Renal cortical epithelial cell (primary cell): ENCODE measurements around the gene AP5B1. TPM values are rescaled to one million over a fixed set of nuclear protein-coding genes. Genes with fewer than 3 reads are reported as not detected.

Source experiments
- DNase-seq: peaks from one replicate; pipeline ENCODE4 v3.0.0-alpha.2; 2011; ENCODE audit warnings: low read depth
- total RNA-seq: library from RNA; depleted of rRNA; stranded (reverse); fragments of >200 nt; gene quantifications from 2 replicates; pipeline ENCODE4 v1.2.3, GENCODE V29; 2014

Gene AP5B1
- total RNA-seq: 10.6 and 17.2 TPM in 2 replicates

- DNase-seq: no peak
Measured at GRCh38 chr11:65780770-65781151, at the start of gene AP5B1. Gene AP5B1 (minus strand): TSS chr11:65780976. CDS start chr11:65780591, 385 bp downstream.

GRCh38 chr11:65829459-65829858, 48.7 kb upstream of the AP5B1 start:
- no peak for DNase-seq

- no peak for DNase-seq
Measured at GRCh38 chr11:65826984-65827735, 46.4 kb upstream of the AP5B1 start.

GRCh38 chr11:65822776-65823528, 42.2 kb upstream of the AP5B1 start:
- no peak for DNase-seq

- peak; percentile 23 for DNase-seq
Measured at GRCh38 chr11:65821107-65821506, 40.3 kb upstream of the AP5B1 start.

- peak; percentile 55 for DNase-seq
Measured at GRCh38 chr11:65817835-65818680, 37.3 kb upstream of the AP5B1 start.

GRCh38 chr11:65817312-65817834, 36.6 kb upstream of the AP5B1 start:
- DNase-seq: peak; percentile 11

GRCh38 chr11:65816696-65817095, 35.9 kb upstream of the AP5B1 start:
- DNase-seq: no peak

- DNase-seq: no peak
Measured at GRCh38 chr11:65814986-65815565, 34.3 kb upstream of the AP5B1 start.

- peak; percentile 34 for DNase-seq
Measured at GRCh38 chr11:65814131-65814985, 33.6 kb upstream of the AP5B1 start.

- DNase-seq: no peak
Measured at GRCh38 chr11:65811764-65812475, 31.1 kb upstream of the AP5B1 start.

GRCh38 chr11:65810046-65810868, 29.5 kb upstream of the AP5B1 start:
- no peak for DNase-seq

GRCh38 chr11:65809496-65809895, 28.7 kb upstream of the AP5B1 start:
- no peak for DNase-seq

- no peak for DNase-seq
Measured at GRCh38 chr11:65808744-65809341, 28.1 kb upstream of the AP5B1 start.

GRCh38 chr11:65806979-65807378, 26.2 kb upstream of the AP5B1 start:
- DNase-seq: no peak

GRCh38 chr11:65803797-65804492, 23.2 kb upstream of the AP5B1 start:
- no peak for DNase-seq

- DNase-seq: no peak
Measured at GRCh38 chr11:65802841-65803240, 22.1 kb upstream of the AP5B1 start.
